ENCODE measurements around the gene EARS2.
"Not testable (repeated sequence)": the region's sequence is repeated elsewhere in the genome, so short reads cannot be mapped to it uniquely, and the experiment has no call there.

Gene EARS2

DNA sequence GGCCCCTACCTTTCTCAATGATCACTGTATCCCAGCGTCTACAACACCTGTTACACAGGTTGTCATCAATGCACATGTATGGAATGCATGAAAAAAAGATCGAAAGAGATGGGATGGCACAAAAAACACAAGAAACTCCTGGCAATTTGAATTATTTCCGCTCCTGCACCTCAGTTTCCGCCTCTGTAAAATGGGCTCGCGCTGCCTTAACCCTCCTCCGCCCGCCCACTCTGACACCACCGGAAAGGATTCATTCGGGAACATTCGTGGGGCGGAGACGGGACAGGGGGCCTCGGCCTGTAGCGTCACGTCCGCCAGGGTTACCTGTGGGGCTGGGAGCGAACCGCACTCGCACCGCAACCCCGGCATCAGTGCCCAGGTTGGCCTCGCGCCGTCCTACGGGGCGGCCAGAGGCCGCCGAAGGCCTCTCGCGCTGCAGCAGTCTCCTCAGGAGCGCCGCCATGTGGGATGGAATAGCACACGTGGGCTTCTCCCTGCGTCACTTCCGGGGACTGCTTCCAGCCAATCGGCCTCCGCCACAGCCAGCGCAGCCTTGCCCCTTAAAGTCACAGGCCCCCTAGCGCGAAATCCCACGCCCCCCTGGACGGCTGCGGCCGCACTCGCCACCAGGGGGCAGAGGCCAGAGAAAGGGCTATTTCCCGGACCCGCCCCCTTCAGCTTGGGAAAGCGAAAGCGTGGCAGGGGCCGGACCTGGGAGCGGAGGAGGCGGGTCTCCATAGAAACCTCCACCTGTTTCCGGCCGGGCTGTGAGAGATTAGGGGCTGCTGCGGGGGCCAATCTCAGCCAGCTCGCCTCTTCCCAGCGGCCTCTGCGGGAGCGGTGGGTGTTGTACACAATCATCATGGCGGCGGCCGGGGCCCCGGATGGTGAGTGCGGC, at the start of gene EARS2, which contains the start of gene UBFD1:
Gene EARS2, minus strand, starts transcription at position 470 of the 898 bp plus-strand sequence. Its CDS starts 7 bp downstream, at position 463.
Gene UBFD1, plus strand, starts transcription at position 847 of the 898 bp plus-strand sequence. Its CDS starts 16 bp downstream, at position 863.
- DNase-seq: peak; percentile 99

DNA sequence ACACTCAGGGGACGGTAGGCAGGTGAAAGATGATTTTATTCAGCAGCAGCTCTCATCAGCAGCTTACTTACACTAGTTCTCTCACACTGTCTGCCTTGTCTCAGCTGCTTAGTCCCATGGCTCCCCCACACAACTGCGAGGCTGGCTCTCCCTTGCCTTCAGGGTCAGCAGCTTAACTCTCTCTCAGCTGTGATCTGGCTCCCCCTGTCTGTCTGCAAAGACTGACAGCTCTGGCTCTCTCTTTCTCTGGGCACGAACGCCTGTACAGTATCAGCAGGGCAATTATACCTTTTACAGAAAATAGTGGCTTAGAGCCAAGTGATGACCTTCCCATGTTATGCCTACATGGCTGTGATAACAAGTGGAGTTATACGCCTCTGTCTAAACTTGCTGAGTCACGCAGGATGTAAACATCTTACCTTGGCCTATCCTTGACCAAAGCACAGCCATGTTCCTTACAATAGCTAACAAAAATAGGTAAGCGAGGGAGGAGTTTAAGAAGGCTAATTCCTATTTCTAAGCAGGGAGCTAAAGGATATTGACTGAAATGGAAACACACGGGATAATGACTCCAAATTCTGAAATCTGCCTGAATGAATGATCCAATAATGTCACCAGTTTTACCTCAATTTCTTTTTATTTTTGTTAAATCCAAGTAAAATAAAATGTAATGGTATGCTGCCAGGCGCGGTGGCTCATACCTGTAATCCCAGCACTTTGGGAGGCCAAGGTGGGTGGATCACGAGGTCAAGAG, 40.0 kb upstream of the EARS2 start:
- DNase-seq: no peak

DNA sequence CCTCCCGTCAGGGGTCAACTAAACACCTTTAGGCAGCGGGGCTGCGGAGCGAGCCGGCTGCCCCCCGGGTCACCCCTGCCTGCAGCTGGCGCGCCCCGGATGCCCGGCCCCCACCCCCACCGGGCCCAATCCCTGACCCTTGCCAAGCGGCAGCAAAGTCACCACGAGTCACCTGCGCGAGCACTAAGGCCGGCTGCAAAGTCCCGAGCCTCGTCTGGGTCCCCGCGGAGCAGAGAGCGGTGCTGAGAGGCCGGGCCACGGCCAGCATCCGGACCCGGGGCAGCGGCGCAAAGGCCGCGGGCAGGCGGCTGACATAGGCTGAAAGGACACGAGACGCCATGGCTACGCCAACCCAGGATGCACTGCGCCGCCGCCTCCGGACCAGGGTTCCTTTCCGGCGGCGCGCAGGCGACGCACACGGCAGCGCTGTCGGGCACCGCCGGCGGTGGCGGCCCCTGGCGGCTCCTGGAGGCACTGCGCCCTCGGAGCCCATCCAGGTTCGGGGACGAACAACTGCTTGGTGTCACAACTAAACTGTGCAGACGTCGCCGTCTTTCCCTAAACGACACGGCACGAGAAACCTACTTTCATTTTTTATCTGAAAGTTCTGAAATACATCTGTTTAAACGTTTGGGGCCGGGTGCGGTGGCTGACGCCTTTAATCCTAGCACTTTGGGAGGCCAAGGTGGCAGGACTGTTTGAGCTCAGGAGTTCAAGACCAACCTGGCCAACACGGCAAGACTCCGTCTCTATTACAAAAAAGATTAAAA, 39.0 kb upstream of the EARS2 start, which contains the start of gene NDUFAB1:
Gene NDUFAB1, minus strand, starts transcription at position 366 of the 770 bp plus-strand sequence. Its CDS starts 26 bp downstream, at position 340.
- peak; percentile 98 for DNase-seq

DNA sequence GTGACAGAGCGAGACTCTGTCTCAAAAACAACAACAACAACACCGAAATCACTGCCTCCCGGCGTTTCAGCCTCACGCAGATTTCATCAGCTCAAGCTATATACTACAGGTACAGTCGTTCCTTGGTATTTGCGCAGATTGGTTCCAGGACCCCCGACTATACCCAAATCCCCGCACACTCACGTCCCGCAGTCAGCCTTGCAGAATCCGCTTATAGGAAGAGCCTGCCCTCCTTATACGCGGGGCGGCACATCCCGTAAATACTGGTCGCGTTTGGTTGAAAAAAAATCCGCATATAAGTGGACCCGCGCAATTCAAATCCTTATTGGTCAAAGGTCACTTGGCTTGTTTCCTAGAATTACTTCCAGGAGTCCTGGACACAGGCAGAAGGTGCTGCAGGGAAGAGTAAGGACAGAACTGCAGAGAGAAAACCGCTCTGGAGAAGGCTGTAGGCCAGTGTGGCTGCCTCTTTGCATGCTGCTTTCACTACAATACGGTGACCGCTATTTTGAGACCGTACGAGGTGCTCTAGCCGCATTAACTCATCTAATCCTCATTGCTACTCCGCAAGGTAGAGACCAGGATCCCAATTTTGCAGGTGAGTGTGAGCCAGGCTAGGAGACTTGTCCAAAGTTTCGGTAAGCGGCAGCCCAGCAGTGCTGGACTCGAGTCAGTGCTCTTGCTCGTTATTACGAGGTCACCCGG, 38.2 kb upstream of the EARS2 start:
- no peak for DNase-seq

DNA sequence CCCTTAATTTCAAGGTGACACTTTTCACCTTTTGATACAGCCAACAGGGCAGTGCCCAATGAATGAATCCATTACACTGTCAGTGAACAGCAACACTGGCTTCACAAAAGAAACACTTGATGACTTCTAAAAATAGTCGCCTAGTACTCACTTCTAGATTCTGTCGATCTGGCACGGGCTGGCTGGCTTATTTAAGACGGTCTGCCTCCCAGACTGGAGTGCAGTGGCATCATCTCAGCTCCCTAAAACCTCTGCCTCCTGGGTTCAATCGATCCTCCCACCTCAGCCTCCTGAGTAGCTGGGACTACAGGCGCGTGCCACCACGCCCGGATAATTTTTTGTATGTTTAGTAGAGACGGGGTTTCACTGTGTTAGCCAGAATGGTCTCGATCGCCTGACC, 37.0 kb upstream of the EARS2 start:
- DNase-seq: no peak

DNA sequence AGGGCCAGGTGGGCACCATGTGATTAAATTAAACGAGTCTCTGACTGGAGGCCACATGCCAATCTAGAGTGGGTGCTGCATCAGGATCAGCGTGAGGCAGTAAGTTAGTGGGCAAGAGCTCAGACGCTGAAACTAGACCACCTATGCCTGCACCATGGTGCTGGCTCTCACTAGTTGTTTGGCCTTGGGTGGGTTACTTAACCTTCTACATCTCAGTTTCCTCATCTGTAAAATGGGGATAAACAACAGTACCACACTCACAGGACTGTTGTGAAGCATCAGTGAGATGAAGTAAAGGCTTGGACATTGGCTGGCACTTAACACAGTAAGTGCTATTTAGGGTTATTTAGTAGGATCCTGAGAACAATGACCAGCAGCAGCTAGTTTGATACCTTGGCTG, 33.0 kb upstream of the EARS2 start:
- DNase-seq: no peak

DNA sequence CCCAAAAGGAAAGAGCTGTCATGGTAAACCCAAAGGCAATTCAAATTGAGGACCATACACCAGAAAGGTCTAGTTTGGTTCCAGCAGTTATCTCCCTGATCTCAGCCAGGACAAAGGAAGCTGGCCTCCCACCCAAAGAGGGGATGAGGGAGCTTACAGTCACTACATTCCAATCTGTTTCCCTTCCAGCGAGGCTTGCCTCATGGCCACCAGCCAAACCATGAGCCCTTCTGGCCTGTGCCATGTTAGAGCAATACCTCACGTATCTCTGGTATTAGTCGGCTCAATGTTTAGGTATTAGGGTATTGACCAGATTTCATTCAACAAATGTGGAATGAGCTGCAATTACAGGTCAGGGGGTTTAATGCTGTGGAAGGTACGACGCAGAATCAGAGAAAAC, 30.6 kb upstream of the EARS2 start:
- no peak for DNase-seq

DNA sequence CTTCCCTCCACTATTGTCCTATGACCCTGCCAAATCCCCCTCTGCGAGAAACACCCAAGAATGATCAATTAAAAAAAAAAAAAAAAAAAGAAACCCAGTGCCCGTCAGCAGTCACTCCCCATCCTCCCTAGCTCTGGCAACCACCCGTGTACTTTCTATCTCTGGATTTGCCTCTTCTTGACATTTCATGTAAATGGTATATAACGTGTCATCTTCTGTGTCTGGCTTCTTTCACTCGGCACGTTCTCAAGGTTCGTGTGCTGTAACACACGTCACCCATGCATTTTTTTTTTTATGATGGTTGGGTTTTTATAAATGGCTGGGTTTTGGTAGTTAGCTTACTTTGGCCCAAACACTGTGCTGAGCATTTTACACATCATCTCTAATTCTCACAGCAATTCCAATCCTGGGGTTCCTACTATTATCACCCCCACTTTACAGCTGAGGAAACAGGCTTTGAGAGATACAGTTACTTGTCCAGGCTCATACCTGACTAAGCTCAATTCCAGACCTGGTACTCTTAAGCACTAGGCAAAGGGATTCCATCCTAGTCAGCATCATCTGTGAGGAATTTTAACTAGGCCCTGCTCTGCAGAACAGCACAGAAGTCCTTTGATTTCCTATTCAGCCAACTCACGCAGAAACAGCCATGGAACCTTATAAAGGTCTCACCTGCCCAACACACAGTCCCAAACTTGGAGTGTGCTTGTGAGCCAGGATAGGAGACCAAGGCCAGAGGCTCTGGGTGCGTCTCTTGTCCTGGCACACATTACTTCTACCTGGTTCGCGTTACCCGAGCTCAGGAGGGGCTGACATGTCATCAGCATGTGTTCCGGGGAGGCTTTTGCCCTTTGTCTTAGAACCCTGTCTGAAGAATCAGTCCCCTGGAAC, 27.3 kb upstream of the EARS2 start:
- no peak for DNase-seq

DNA sequence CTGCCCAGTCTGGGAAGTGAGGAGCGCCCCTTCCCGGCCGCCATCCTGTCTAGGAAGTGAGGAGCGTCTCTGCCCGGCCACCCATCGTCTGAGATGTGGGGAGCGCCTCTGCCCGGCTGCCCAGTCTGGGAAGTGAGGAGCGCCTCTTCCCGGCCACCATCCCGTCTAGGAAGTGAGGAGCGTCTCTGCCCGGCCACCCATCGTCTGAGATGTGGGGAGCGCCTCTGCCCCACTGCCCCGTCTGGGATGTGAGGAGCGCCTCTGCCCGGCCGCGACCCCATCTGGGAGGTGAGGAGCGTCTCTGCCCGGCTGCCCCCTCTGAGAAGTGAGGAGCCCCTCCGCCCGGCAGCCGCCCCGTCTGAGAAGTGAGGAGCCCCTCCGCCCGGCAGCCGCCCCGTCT, 26.1 kb upstream of the EARS2 start:
- DNase-seq: not testable (repeated sequence)

DNA sequence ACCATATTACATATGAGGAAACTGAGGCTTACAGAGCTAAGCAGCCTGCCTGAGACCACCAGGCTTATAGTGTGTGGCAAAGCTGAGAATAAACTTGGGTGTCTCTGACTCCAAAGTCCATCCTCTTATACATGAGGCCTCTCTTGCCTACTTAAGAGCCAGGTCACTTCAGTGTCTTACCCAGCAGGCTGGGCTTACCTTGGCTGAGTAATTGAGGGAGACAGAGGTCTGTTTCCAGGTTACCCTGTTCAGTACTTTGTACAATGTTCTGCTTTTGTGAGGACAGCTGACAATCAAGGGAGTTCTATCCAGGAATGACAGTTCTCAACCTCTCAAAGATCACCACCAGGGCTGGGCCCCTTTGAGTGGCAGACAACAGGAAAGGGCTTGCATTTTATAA, 24.6 kb upstream of the EARS2 start:
- DNase-seq: no peak

DNA sequence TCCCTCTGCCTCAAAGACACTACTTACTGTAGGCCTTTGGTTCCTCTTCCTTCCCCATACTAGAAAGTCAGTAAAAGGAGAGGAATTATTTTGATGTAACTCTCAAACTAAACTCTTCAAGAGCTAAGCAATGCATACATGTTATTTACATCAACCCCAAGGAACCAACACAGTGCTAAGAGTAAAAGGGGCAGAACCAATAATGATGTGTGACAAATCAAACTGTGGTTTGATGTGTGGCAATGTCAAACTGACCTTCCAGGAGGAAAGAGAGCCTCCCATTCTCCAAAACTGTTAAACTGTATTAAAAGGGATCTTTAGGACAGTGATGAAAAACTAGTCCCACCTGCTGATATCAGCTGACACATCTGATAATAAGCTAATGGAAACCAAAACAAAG, 23.2 kb upstream of the EARS2 start:
- DNase-seq: no peak

DNA sequence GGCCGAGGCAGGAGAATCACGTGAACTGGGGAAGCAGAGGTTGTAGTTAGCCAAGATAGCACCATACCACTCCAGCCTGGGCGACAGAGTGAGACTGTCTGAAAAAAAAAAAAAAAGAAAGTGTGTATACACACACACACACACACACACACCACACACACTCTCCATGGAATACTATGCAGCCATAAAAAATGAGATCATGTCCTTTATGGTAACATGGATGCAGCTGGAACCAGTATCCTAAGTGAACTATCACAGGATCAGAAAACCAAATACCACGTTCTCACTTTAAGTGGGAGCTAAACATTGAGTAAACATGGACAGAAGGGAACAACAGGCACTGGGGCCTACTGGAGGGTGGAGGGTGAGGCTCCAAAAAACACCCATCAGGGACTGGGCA, 22.2 kb upstream of the EARS2 start:
- DNase-seq: no peak

DNA sequence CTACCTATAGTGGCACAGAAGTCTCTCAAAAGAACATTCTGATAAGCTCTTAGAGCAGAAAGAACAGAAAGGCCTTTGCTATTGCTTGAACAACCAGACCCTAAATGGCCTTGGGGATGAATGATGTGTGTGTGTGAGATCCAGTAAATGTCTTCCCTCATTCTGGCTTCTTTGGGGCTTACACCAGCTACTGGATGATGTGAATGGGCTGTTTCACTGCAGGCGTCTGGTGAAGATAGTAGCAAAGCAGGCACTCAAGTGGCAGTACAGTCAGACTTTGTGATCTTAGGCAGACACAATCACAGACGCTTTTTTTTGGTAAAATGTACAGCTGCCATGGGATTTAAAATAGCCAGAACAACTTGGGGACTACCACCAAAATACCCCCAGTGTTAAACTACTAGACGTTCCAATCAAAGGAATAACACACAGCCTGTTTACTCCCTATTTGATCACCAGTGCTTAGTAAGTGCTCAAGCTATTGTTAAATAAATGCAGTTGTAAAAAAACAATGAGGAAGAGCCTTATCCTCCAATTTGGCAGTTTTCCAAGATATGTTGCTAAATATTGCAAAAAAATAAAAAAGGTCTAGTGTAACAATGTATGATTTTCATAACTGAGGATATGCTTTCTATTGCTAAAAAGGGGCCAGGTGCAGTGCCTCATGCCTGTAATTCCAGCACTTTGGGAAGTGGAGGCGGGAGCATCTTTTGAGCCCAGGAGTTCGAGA, 21.1 kb upstream of the EARS2 start:
- DNase-seq: no peak

DNA sequence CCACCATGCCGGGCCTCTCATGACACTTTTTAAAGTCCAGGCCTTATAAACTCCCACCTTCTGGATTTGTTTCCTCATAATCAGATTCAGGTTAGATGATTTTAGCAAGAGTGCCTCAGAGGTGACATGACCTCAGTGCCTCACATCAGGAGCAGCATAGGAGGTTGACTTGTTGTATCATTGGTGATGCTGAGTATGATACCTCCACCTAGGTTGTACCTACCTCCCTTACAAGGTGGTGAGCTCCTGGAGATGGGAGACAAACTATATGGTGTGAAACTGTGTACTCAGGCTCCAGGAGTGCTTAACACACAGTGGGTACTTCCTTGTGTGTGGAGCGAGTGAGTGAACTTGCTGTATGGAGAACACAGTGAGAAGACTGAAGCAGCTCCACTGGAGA, 20.3 kb upstream of the EARS2 start:
- DNase-seq: no peak

DNA sequence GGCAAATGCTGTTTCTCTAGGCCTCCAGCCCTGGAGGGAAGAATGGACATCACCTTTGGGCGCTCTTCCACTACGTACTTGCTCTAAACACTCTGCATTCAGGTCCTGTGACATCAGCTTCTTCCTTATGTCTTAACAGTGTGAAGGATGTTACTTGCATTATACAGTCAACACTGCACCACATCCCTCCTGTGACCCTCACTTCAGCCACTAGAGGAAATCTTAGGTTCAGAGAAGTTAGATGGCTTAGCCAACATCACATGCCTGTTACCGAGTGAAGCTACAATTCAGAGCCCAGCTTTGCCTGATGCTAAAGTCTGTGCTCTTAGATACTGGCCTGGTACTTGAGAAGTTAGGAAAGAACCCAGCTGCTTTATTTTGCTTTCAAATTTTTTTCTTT, 18.7 kb upstream of the EARS2 start:
- DNase-seq: no peak

DNA sequence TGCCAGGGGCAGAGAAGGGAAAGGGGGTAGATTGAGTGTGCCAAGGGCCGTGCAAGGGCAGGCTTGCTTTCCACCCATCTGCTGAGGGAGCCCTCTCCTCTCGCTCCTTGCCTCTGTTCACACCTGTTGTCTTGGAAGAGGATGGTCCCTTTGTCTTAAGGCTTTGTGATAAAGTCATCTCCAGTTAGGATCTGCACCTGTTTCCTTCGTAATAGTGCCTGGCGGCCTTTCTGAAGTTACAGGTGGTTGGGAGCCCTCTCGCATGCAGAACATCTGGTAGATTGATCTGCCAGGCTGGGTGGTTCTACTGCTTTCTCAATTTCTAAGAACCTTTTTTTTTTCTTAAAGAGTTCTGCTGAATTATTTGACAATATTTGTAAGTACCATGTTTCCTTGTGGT, 16.7 kb upstream of the EARS2 start:
- DNase-seq: no peak

DNA sequence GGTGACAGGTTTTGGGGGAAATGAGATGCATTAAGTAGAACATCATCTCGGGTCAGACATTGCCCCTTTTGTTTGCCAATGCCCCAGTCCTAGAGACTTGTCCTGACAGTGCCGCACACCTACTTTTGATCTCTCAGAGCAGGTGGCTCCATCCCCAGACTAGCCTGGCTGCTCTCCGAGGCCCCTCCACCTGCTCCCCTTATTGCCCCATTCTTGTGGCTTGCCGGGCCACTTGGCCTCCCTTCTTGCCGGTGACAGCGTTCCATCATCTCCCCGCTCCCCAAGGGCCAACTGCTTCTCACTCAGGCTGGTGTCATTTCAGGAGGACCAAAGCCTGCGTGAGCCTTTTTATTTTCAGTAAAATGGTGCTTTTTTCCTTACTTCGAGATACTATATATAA, 15.2 kb upstream of the EARS2 start:
- DNase-seq: no peak

DNA sequence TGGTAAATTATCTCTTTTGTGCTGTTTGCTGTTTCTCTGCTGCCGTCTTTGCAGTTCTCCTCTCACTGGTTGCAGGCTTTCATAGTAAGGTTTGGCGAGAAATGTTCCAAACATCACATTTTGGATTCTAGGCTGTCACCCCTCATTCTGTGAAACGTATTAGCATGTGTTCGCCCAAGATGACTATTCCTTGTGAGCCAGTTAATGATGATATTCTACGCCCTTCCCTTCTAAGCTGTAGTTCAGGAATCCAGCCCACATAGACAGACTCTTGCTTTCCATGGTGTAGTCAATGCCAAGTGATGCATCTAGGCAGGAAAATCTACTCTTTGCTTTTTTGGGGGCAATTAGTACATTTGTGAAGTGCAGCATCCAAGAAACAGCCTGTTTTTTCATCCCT, 14.7 kb upstream of the EARS2 start:
- DNase-seq: no peak

DNA sequence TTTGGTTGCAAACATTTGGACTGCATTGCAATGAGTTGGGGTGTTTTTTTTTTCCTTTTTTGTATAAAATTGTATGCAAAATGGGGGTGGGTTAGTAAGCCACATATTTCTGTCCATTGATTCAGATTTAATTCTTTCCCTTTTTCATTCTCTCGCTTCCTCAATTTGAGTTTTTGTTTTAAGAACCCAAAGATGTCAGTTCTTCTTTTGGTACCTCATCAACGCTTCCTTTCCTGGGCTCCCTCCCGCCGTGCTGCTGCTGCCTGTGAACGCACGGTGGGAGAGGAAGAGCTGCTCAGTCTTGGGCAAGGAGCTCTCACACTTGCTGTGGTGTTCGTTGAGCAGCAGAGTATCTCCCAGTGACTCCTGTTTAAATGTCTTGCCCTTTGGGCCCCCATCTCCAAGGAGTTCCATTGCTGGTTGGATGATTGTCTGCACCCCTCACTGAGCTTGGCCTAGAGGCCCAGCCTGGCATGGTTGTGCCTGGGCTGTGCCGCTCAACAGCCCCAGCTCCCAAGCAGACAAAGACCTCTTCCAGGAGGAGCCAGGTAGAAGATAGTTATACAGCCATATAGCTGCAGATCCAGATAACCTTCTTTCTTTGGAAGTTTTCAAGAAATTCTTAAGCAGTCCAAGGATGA, 14.0 kb upstream of the EARS2 start:
- DNase-seq: no peak

DNA sequence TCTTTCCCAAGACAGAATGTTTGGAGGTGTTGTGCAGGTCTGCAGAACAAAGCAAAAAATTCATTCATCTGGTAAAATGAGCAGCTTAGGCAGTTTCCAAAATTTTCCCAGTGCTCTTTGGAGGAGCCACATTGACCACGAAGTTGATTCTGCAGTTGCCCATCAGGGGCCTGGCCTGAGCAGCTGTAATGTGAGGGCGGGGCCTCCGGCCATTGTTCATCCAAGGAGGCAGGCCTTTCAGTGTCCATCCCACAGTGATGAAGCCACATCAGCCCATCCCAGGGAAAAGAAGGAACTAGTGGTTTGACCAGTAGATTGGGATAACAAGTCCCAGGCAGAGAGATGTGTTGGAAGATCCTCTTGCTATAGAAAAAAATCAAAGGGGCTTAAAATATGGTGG, 10.5 kb upstream of the EARS2 start:
- no peak for DNase-seq

Measured in activated CD8-positive, alpha-beta memory T cell treated with anti-CD3 and anti-CD28 coated beads, Interleukin-2, amount 50 U/mL, for 48 hours (primary cell).